ENCODE data around the gene PDE4B.

DNA sequence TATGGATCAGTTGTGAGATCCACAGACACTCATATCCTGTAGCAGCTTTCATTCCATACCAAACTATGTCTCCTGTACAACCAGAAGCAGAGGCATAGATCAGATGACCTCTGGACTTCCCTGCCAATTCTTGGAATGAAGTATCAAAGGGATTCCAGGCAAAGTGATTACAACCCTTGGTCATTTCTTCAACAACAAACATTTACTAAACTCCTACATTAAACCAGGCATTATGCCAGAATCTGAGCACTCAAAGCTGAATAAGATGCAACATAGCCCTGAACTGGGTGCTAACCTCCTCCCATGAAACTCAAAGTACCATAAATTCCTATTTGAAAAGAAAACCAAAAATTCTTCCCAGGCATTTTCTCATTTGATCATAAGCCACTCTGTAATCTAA lies 620.0 kb downstream of the PDE4B start:
- TF ChIP-seq, protein P1, sequence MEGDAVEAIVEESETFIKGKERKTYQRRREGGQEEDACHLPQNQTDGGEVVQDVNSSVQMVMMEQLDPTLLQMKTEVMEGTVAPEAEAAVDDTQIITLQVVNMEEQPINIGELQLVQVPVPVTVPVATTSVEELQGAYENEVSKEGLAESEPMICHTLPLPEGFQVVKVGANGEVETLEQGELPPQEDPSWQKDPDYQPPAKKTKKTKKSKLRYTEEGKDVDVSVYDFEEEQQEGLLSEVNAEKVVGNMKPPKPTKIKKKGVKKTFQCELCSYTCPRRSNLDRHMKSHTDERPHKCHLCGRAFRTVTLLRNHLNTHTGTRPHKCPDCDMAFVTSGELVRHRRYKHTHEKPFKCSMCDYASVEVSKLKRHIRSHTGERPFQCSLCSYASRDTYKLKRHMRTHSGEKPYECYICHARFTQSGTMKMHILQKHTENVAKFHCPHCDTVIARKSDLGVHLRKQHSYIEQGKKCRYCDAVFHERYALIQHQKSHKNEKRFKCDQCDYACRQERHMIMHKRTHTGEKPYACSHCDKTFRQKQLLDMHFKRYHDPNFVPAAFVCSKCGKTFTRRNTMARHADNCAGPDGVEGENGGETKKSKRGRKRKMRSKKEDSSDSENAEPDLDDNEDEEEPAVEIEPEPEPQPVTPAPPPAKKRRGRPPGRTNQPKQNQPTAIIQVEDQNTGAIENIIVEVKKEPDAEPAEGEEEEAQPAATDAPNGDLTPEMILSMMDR (conservative IDR thresholded peaks at IDR 0.05 in 1 of 2, IDR thresholded peaks at IDR 0.05 in 1 of 2; ENCODE audit: extremely low read depth in 1 of 2, insufficient read depth in 1 of 2, low read depth in 1 of 2, low read length in 2 of 2): no peak
- TF ChIP-seq EZH2 (IDR thresholded peaks at IDR 0.05; ENCODE audit: borderline replicate concordance, low read length): no peak
